GM19023 (cell line): ENCODE data around the gene PARL.
"Not testable (repeated sequence)": the region's sequence is repeated elsewhere in the genome, so short reads cannot be mapped to it uniquely, and the experiment has no call there.

Experiments used
- ATAC-seq: cut with Tn5 transposase; IDR thresholded peaks from one replicate; pipeline ENCODE4 v1.9.1; 2021; ENCODE audit warnings: mild to moderate bottlenecking, moderate library complexity; ENCODE audit not compliant: unreplicated experiment

The PARL gene

GRCh38 chr3:183906234-183906921, 21.7 kb upstream of the PARL start:
- no peak for ATAC-seq

DNA sequence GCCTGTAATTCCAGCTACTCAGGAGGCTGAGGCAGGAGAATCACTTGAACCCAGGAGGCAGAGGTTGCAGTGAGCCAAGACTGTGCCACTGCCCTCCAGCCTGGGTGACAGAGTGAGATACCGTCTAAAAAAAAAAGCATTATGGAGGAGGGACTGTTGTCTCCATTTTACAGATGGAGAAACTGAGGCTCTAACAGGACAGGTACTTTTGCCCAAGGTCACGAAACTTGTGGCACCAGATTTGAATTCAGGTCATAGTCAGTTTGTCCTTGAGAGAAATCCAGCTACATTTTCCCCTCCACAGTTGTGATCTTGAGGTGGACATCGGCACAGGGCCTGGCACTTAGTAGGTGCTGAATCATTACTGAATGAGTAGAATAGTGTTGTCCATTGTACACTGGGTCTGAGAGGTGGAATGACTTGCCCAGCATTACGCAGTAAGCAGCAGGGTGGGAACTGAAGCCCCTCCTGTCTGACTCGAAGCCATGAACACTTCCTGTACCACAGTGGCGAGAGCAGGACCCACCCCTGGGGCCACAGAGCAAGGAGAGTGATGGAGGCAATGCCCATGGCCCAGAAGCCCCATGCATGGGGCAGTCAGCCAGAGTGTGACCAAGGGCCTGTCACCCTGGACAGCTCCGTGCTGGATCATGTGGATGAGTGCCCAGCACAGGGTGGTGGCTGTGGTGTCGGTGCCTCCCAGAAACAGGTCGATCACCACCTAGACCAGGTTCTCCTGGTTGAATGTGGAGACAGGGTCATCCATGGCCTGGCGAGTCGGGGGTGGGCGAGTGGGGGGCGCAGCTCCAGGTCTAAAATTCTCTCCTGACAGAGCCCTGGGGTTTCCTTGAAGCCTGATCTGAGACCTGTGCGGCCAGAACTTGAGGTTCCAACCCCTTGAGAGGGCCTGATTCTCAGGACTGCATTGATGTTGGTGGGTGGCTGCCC, 20.4 kb upstream of the PARL start:
- ATAC-seq, result no peak

GRCh38 chr3:183898028-183898431, 13.3 kb upstream of the PARL start:
- ATAC-seq, result no peak

GRCh38 chr3:183897606-183898005, 12.9 kb upstream of the PARL start:
- ATAC-seq, result no peak

DNA sequence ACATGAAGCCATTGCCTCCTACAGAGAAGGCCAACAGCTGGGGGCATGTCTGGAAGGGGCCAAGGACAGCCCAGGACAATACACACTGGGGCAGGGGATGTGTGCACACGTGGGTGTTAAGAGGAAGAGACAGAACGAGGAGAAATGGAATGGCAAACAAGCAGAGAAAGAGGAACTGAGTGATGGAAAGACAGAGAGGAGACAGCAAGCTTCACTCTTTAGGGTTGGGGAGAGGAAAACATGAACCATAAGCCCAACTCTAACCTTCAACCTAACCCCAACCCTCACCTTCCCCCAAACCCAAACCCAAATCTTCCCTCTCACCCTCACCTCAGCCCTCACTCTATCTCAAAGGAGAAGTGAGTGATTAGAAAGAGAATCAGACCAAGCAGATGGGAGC, 11.9 kb upstream of the PARL start:
- no peak for ATAC-seq

- no peak for ATAC-seq
Observed at GRCh38 chr3:183896184-183896583, 11.5 kb upstream of the PARL start.

- ATAC-seq, result no peak
Observed at GRCh38 chr3:183895774-183896173, 11.1 kb upstream of the PARL start.

GRCh38 chr3:183895296-183895695, 10.6 kb upstream of the PARL start:
- ATAC-seq, result no peak

DNA sequence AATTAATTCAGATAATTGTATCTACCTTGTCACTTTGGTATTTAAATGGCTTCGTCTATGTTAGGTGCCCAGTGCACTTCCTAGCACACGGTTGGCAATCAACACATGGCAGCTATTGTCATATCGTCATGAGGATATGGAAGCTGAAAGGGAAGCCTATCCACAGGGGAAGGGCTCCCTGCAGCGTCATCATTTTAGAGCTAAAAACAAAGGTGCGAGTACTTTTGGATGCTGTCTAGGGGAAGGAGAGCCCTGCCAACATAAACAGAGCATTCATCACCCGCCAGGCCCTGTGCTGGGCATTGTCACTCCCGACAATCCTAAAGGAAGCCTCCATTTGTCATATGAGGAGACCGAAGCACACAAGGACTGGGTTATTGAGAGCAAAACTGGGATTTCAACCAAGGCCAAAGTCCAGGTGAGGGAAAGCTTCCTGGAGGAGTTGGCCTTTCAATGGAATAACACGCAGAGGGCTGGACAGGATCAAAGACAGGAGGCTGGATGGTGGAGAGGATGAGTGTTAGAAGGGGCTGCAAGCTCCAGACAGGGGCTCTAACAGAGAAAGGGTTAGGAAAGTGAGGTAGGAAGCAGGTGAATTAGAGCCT, 8.0 kb upstream of the PARL start:
- ATAC-seq, result no peak

DNA sequence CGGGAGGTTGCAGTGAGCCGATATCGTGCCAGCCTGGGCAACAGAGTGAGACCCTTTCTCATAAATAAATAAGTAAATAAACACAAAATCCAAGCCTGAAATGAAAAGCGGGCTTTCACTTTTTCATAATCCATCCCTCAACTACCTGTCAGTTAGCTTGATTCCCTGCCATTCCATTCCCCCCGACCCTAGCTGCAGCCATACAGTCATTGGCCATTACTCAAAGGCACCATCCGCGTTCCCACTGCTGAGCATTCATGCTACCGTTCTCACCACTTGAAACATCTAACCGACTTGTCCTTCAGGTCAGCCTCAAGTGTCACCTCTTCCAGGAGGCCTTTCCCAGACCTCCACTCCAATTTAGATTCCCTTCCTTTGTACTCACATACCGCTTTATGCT, 1.1 kb upstream of the PARL start:
- ATAC-seq, result no peak

GRCh38 chr3:183884097-183884426, 618 bp downstream of the PARL start:
- ATAC-seq, result no peak

DNA sequence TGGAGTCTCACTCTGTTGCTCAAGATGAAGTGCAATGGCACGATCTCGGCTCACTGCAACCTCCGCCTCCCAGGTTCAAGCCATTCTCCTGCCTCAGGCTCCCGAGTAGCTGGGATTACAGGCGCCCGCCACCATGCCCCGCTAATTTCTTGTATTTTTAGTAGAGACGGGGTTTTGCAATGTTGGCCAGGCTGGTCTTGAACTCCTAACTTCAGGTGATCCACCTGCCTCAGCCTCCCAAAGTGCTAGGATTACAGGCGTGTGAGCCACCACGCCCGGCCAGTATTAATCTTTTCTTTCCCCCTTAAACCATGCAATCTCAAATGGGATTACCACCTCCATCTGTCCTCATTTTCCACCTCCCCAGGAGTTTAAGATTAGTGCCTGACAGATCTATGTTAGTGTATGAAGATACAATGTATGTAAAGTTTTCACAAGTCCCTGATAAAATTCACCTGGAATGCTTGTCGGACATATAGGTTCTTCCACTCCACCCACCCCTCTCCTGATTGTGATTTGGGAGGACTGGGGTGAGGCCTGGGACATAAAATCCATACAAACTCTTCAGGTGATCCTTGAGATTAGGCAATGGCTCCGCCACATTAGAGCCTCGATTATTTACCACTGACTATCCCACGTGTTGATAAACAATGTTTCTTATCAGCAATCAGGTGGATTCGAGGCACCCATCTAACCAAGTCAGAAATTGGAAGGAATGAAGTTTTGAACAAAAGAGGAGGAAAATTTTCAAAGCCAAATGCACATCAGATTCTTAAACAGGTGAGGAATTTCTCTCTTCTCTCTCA, 1.2 kb downstream of the PARL start:
- ATAC-seq, result no peak

DNA sequence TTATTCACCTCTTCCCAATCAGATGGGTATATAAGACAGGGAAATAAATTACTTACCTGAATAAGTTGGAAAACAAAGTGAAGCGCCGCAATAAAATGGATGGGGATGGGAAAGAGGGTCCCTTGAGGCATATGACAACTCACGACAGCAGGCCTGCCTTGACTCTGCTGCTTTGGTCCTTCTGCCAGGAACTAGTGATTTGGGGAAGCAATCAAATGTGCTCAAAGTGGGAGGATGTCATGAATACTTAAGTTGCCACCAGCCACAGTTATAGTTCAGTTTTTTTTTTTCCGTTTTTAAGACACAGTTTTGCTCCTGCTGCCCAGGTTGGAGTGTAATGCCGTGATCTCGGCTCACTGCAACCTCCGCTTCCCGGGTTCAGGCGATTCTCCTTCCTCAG, 4.6 kb downstream of the PARL start:
- no peak for ATAC-seq

- ATAC-seq, result no peak
Observed at GRCh38 chr3:183879243-183879642, 5.4 kb downstream of the PARL start.

- no peak for ATAC-seq
Observed at GRCh38 chr3:183878071-183878470, 6.6 kb downstream of the PARL start.

DNA sequence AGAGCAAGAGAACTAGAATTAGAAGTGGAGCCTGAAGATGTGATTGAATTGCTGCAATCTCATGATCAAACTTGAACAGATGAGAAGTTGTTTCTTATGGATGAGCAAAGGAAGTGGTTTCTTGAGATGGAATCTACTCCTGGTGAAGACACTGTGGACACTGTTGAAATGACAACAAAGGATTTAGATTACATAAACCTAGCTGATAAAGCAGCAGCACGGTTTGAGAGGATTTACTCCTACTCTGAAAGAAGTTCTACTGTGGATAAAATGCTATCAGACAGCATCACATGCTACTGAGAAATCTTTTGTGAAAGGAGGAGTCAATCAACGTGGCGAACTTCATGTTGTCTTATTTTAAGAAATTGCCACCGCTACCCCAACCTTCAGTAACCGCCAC, 7.5 kb downstream of the PARL start:
- not testable (repeated sequence) for ATAC-seq

- ATAC-seq, result no peak
Observed at GRCh38 chr3:183875411-183875810, 9.3 kb downstream of the PARL start.

GRCh38 chr3:183873914-183874313, 10.8 kb downstream of the PARL start:
- ATAC-seq, result no peak

DNA sequence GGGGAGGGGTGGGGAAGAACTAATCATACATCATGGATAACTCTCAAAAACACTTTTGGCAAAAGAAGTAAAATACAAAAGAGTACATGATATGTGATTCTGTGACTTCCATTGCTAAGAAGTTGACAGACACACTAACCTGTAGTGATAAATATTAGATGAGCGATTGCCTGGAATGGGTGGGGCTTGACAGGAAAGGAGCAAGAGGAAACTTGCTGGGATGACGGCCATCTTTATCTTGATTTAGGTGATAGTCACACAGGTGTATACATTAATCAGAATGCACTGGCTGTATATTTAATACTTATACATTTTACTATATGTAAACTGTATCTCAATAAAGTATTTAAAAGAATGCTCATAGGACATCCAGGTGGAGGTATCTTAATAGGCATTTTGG, 13.1 kb downstream of the PARL start:
- ATAC-seq, result no peak

DNA sequence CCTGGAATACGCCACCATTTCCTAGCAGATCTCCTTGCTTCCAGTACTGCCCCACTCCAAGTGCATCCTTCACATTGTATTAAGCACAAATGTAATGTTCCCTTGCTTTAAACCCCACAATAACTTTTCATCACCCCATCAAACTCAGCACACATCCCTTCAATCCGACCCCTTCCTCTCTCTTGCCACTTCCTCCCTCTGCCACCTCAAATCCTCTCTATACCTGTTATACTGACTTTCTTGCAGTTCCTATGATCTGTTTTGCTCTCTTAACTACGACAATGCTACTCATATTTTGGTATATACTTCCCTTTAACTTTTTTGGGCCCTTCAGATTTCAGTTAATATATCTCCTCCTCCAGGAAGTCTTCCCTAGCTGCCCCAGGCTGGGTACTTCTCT, 14.1 kb downstream of the PARL start:
- ATAC-seq, result no peak

GRCh38 chr3:183868796-183869195, 15.9 kb downstream of the PARL start:
- no peak for ATAC-seq
